H1 (cell line): Measurements from ENCODE around the gene SPAG16. TPM values are rescaled to one million over a fixed set of nuclear protein-coding genes. Genes with fewer than 3 reads are reported as not detected.

ENCODE experiments used
- CTCF ChIA-PET: fragments of 300-600 bp; sonication (Branson Sonifier 250); formaldehyde crosslinking; loops from one replicate; lab custom pipeline; 2021; ENCODE audit not compliant: partially characterized antibody; lab: Charles Lee
- POLR2A ChIA-PET: fragments of 300-600 bp; sonication (Branson Sonifier 250); formaldehyde crosslinking; loops from one replicate; lab custom pipeline; 2021; ENCODE audit warnings: inconsistent platforms; ENCODE audit not compliant: partially characterized antibody; lab: Charles Lee
- DNase-seq, 2 experiments: peaks; one replicate each; pipeline versions ENCODE4 v3.0.0 to v3.0.0-alpha.2; 2010 to 2022; ENCODE audit warnings: low spot score in 2 of 2, low read depth in 1 of 2, mixed read lengths in 1 of 2
- FAIRE-seq: peaks from 2 replicates; lab custom pipeline; 2011; peaks lifted over from hg19 to GRCh38; lab: Jason Lieb, UNC
- H2AFZ ChIP-seq: 2 replicates; pipeline ENCODE4 v1.8.1; 2012; ENCODE audit warnings: low read length, inconsistent platforms
- H2AK5ac ChIP-seq: 2 replicates; pipeline ENCODE4 v1.6.1; 2013; ENCODE audit warnings: low read depth, low read length
- H2BK120ac ChIP-seq: replicated peaks from 2 replicates; pipeline ENCODE3; 2013; ENCODE audit warnings: low read depth, low read length, inconsistent platforms
- H2BK12ac ChIP-seq: 2 replicates; pipeline ENCODE4 v1.6.1; 2013; ENCODE audit warnings: low read depth, low read length
- H2BK15ac ChIP-seq: 2 replicates; pipeline ENCODE4 v1.6.1; 2013; ENCODE audit warnings: low read length
- H2BK20ac ChIP-seq: 2 replicates; pipeline ENCODE4 v1.6.1; 2013; ENCODE audit warnings: low read length
- H2BK5ac ChIP-seq: 2 replicates; pipeline ENCODE4 v1.6.1; 2013; ENCODE audit warnings: low read depth, low read length
- H3K14ac ChIP-seq: 2 replicates; pipeline ENCODE4 v1.6.1; 2013; ENCODE audit warnings: inconsistent platforms; ENCODE audit not compliant: insufficient read length
- H3K18ac ChIP-seq: 2 replicates; pipeline ENCODE4 v1.6.1; 2013; ENCODE audit warnings: low read length; ENCODE audit errors: extremely low read depth
- H3K23ac ChIP-seq: 2 replicates; pipeline ENCODE4 v1.6.1; 2013; ENCODE audit warnings: inconsistent platforms; ENCODE audit not compliant: insufficient read length
- H3K23me2 ChIP-seq: 2 replicates; pipeline ENCODE4 v1.6.1; 2013; ENCODE audit warnings: low read depth, low read length
- H3K27ac ChIP-seq: 2 replicates; pipeline ENCODE4 v1.6.1; 2011; ENCODE audit warnings: low read depth, low read length, inconsistent platforms
- H3K27me3 ChIP-seq, 4 experiments: replicated peaks in 1 of 4; 1 replicate in 1 of 4; 2 replicates in 3 of 4; pipeline versions ENCODE4 v1.6.1 to v1.8.1; 2011 to 2013; ENCODE audit warnings: low read length in 3 of 4, mild to moderate bottlenecking in 3 of 4, inconsistent platforms in 2 of 4, mixed read lengths in 2 of 4, moderate library complexity in 1 of 4; ENCODE audit not compliant: control insufficient read depth in 3 of 4, insufficient read depth in 3 of 4; ENCODE audit errors: extremely low read depth in 1 of 4
- H3K36me3 ChIP-seq, 4 experiments: 2 replicates each; pipeline versions ENCODE4 v1.6.1 to v1.8.1; 2011 to 2013; ENCODE audit warnings: mild to moderate bottlenecking in 4 of 4, low read length in 3 of 4, moderate library complexity in 2 of 4, control low read depth in 1 of 4, inconsistent platforms in 1 of 4; ENCODE audit not compliant: insufficient read depth in 4 of 4, control insufficient read depth in 2 of 4
- H3K4ac ChIP-seq: replicated peaks from 2 replicates; pipeline ENCODE3; 2013; ENCODE audit warnings: low read length, low read depth, mixed read lengths, inconsistent platforms; ENCODE audit not compliant: insufficient read length
- H3K4me1 ChIP-seq, 4 experiments: replicated peaks in 1 of 4; 1 replicate in 1 of 4; 2 replicates in 3 of 4; pipeline versions ENCODE4 v1.6.1 to v1.8.1; 2011 to 2013; ENCODE audit warnings: low read length in 3 of 4, inconsistent platforms in 2 of 4, mixed read lengths in 1 of 4; ENCODE audit not compliant: insufficient read depth in 4 of 4, control insufficient read depth in 3 of 4
- H3K4me2 ChIP-seq, 2 experiments: 2 replicates each; pipeline versions ENCODE4 v1.6.1 to v1.8.1; 2011 to 2013; ENCODE audit warnings: low read depth in 2 of 2, low read length in 2 of 2, control low read depth in 1 of 2, inconsistent platforms in 1 of 2, mild to moderate bottlenecking in 1 of 2; ENCODE audit not compliant: insufficient read depth in 1 of 2
- H3K4me3 ChIP-seq, 4 experiments: fragments of 200-600, 300-600 bp in 1 of 4; sonication (generic), shearing (Covaris generic), sonication (Bioruptor Twin) in 1 of 4; 2 replicates each; pipeline versions ENCODE4 v1.5.1 to v1.8.1; 2011 to 2016; ENCODE audit warnings: low read length in 4 of 4, low read depth in 3 of 4, control low read depth in 2 of 4, inconsistent platforms in 2 of 4, mild to moderate bottlenecking in 2 of 4, mixed read lengths in 1 of 4, moderate library complexity in 1 of 4; ENCODE audit not compliant: insufficient read depth in 2 of 4; ENCODE audit errors: extremely low read depth in 1 of 4
- H3K56ac ChIP-seq: replicated peaks from 2 replicates; pipeline ENCODE3; 2013; ENCODE audit warnings: low read depth, mild to moderate bottlenecking, mixed read lengths, low read length, inconsistent platforms; ENCODE audit not compliant: insufficient read length
- H3K79me1 ChIP-seq: 2 replicates; pipeline ENCODE4 v1.6.1; 2013; ENCODE audit warnings: low read depth, low read length, control low read depth
- H3K79me2 ChIP-seq, 2 experiments: 2 replicates each; pipeline versions ENCODE4 v1.6.1 to v1.8.1; 2012 to 2013; ENCODE audit warnings: low read length in 2 of 2, mild to moderate bottlenecking in 2 of 2, inconsistent platforms in 1 of 2; ENCODE audit not compliant: insufficient read depth in 2 of 2, control insufficient read depth in 1 of 2
- H3K9ac ChIP-seq, 4 experiments: replicated peaks in 1 of 4; 1 replicate in 1 of 4; 2 replicates in 3 of 4; pipeline versions ENCODE4 v1.6.1 to v1.8.1; 2011 to 2013; ENCODE audit warnings: low read depth in 3 of 4, low read length in 3 of 4, control low read depth in 2 of 4, mild to moderate bottlenecking in 2 of 4, moderate library complexity in 2 of 4, inconsistent platforms in 1 of 4; ENCODE audit errors: extremely low read depth in 1 of 4
- H3K9me3 ChIP-seq, 2 experiments: 2 replicates each; pipeline versions ENCODE4 v1.6.1 to v1.8.1; 2012 to 2013; ENCODE audit warnings: mild to moderate bottlenecking in 2 of 2, moderate library complexity in 2 of 2, control low read depth in 1 of 2, inconsistent platforms in 1 of 2, low read depth in 1 of 2, low read length in 1 of 2, mixed read lengths in 1 of 2; ENCODE audit not compliant: insufficient read depth in 2 of 2
- H4K20me1 ChIP-seq, 2 experiments: replicated peaks in 1 of 2; 2 replicates each; pipeline versions ENCODE3 to v1.8.1; 2011 to 2013; ENCODE audit warnings: inconsistent platforms in 2 of 2, low read length in 2 of 2, mild to moderate bottlenecking in 1 of 2; ENCODE audit not compliant: insufficient read depth in 2 of 2, control insufficient read depth in 1 of 2
- H4K5ac ChIP-seq: 2 replicates; pipeline ENCODE4 v1.6.1; 2013; ENCODE audit warnings: low read length, low read depth, mixed read lengths, inconsistent platforms; ENCODE audit not compliant: insufficient read length
- H4K8ac ChIP-seq: 2 replicates; pipeline ENCODE4 v1.8.0; 2013; ENCODE audit warnings: mild to moderate bottlenecking, moderate library complexity, low read length, inconsistent platforms; ENCODE audit not compliant: insufficient read depth; ENCODE audit errors: extremely low read depth
- H4K91ac ChIP-seq: replicated peaks from 2 replicates; pipeline ENCODE3; 2013; ENCODE audit warnings: low read length, mixed read lengths, inconsistent platforms; ENCODE audit not compliant: insufficient read length
- RNF2 ChIP-seq: fragments of 200-900, 300-1000 bp; sonication (generic); IDR thresholded peaks from 2 replicates; pipeline ENCODE4 v1.7.1; 2016; ENCODE audit warnings: borderline replicate concordance, low read depth, mild to moderate bottlenecking, antibody characterized with exemption, low read length; ENCODE audit not compliant: poor library complexity, severe bottlenecking; ENCODE audit errors: missing control alignments
- TEAD4 ChIP-seq: IDR thresholded peaks from 2 replicates; pipeline ENCODE4 v1.6.1; 2012; ENCODE audit warnings: low read depth, low read length, inconsistent platforms, mixed read lengths
- WGBS, 2 experiments: shearing (Covaris generic) in 1 of 2; methylation state at CpG; one replicate each; pipeline versions ENCODE4 v1.1.6 to v1.1.7; 2013 to 2015; ENCODE audit warnings: low lambda C conversion rate in 2 of 2, mixed read lengths in 2 of 2, inconsistent platforms in 1 of 2, low coverage in 1 of 2, missing lambda C conversion rate in 1 of 2; ENCODE audit not compliant: insufficient replicate concordance in 2 of 2, insufficient coverage in 1 of 2, insufficient read length in 1 of 2; ENCODE audit errors: extremely low coverage in 1 of 2, missing lambda C conversion rate in 1 of 2; 5-methylcytosine and 5-hydroxymethylcytosine counted together
- polyA plus RNA-seq, 7 experiments: library from polyadenylated mRNA; depleted of rRNA in 3 of 7; stranded (reverse) in 5 of 7; unstranded in 2 of 7; fragments of >200 nt in 5 of 7; fragments of 200-250 nt in 2 of 7; gene quantifications; 1 replicate in 5 of 7; 2 replicates in 1 of 7; 4 replicates in 1 of 7; pipeline versions ENCODE4 v1.2.1 to v1.2.3, GENCODE V29; 2011 to 2013; ENCODE audit warnings: missing spikeins in 2 of 7, mixed read lengths in 2 of 7
- total RNA-seq: library from RNA; stranded (reverse); fragmentation: NEBNext Ultra II Directional; extraction: Animal tissue kit (Norgen Biotek cat#: 25700); gene quantifications from 2 replicates; pipeline ENCODE4 v1.2.1, GENCODE V29; 2021
- TF ChIP-seq, protein P1 (sequence below), 3 experiments: IDR thresholded peaks; 1 replicate in 2 of 3; 2 replicates in 1 of 3; pipeline versions ENCODE4 v1.5.1 to v1.6.1; 2011; ENCODE audit warnings: low read length in 3 of 3, mild to moderate bottlenecking in 3 of 3, inconsistent platforms in 2 of 3, low read depth in 1 of 3, moderate library complexity in 1 of 3; ENCODE audit not compliant: insufficient read depth in 1 of 3; ENCODE audit errors: control extremely low read depth in 1 of 3

Gene SPAG16
- total and polyA plus RNA-seq, 2 of the 8 experiments (the other 6 are each of a cell fraction or from before 2014, with no cell fraction given), result 6.0 to 14.9 TPM

DNA sequence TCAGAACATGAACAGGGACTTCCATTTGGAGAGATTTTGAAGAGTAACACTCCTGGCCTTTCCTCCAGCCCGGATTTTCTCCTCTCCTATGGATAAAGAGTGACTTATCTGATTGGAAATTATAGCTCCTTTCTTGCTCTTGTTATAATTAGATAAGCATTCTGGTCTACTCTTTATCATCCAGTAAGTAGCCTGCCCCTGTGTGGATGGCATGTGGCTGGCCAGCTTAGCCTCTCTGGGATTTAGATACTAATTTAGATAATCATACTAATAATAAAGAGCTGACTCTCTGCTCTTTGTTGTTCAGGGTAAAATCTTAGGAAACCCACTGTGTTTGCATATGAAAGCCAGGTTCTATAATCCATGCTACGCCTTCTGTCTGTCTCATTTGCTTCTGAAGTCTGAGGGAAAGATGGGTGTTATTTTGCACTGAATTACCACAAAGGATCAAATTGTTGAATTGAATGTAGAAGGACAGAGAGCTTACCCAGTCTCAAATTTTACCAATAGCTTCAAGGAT is 438.8 kb downstream of the SPAG16 start:
- FAIRE-seq (no peak), DNase-seq (no peak)
- H3K36me3 ChIP-seq, result no peaks in the 10 kb centered on the region
- H3K4me2 ChIP-seq, result no peak overlapping the region
- no peaks in the 10 kb centered on the region for H3K79me2 ChIP-seq
- H2BK20ac ChIP-seq, result no peak overlapping the region
- H3K56ac ChIP-seq, result no peak overlapping the region
- H3K23me2 ChIP-seq, result no peaks in the 10 kb centered on the region
- ChIA-PET CTCF (interaction anchor here (0.6 to 1.7 kb wide), 4 partner anchors 9 to 911 kb away, joined by 3 to 8 read pairs (median 4); no protein-coding TSS in a partner anchor), POLR2A (no interaction called here)
- H4K5ac ChIP-seq, result no peak overlapping the region
- H2AFZ ChIP-seq, result no peak overlapping the region; the same call in 1 of the 2 replicates
- no peaks in the 10 kb centered on the region; a peak in 1 of 4 replicates for H3K9me3 ChIP-seq
- no peak overlapping the region for H4K91ac ChIP-seq
- no peak overlapping the region for H3K4ac ChIP-seq
- no peak overlapping the region; the same call in 1 of the 2 replicates for H2BK5ac ChIP-seq
- H3K4me1 ChIP-seq, result peaks cover 0 to 7% (median 2%) of the 10 kb centered on the region in 4 experiments; a peak in 3 of 7 replicates
- no peak overlapping the region for H2BK15ac ChIP-seq
- H3K27ac ChIP-seq, result no peak overlapping the region
- no peaks in the 10 kb centered on the region for H3K27me3 ChIP-seq
- H3K23ac ChIP-seq, result no peak overlapping the region
- no peak overlapping the region for H3K4me3 ChIP-seq
- H3K79me1 ChIP-seq, result no peaks in the 10 kb centered on the region
- no peak overlapping the region for H2BK120ac ChIP-seq
- H2BK12ac ChIP-seq, result no peak overlapping the region
- no peak overlapping the region for H3K9ac ChIP-seq
- H4K8ac ChIP-seq, result no peak overlapping the region
- H3K18ac ChIP-seq, result no peak overlapping the region
- TF ChIP-seq, protein P1, sequence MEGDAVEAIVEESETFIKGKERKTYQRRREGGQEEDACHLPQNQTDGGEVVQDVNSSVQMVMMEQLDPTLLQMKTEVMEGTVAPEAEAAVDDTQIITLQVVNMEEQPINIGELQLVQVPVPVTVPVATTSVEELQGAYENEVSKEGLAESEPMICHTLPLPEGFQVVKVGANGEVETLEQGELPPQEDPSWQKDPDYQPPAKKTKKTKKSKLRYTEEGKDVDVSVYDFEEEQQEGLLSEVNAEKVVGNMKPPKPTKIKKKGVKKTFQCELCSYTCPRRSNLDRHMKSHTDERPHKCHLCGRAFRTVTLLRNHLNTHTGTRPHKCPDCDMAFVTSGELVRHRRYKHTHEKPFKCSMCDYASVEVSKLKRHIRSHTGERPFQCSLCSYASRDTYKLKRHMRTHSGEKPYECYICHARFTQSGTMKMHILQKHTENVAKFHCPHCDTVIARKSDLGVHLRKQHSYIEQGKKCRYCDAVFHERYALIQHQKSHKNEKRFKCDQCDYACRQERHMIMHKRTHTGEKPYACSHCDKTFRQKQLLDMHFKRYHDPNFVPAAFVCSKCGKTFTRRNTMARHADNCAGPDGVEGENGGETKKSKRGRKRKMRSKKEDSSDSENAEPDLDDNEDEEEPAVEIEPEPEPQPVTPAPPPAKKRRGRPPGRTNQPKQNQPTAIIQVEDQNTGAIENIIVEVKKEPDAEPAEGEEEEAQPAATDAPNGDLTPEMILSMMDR (IDR thresholded peaks at IDR 0.05; ENCODE audit: control extremely low read depth in 1 of 3, insufficient read depth in 1 of 3, low read depth in 1 of 3, low read length in 3 of 3), result peak in 1 of 3 experiments; percentile 20; a peak in 1 of 4 replicates
- TF ChIP-seq RNF2 (no peak), TEAD4 (peak; percentile 69)
- no peak overlapping the region for H3K14ac ChIP-seq
- H4K20me1 ChIP-seq, result no peaks in the 10 kb centered on the region
- 88% methylated on average over 2 of the region's 2 CpGs; no CpG with 5 or more reads in 1 of the 2 experiments for WGBS, 2 experiments
- no peak overlapping the region for H2AK5ac ChIP-seq
